BE2C (cell line): Measurements from ENCODE around the gene MSANTD3.

ENCODE experiments used
- DNase-seq: peaks from one replicate; pipeline ENCODE4 v3.0.0-alpha.2; 2020
- H3K27me3 ChIP-seq: fragments of 250-450 bp; sonication (Bioruptor Pico); 2 replicates; pipeline ENCODE4 v1.5.1; 2020; ENCODE audit warnings: mild to moderate bottlenecking
- H3K36me3 ChIP-seq: fragments of 250-450 bp; sonication (Bioruptor Pico); 2 replicates; pipeline ENCODE4 v1.5.1; 2020; ENCODE audit warnings: mild to moderate bottlenecking
- H3K4me1 ChIP-seq: fragments of 250-450 bp; sonication (Bioruptor Pico); 2 replicates; pipeline ENCODE4 v1.5.1; 2020
- H3K4me3 ChIP-seq: 2 replicates; pipeline ENCODE4 v1.5.1; 2011; ENCODE audit warnings: low read depth, low read length
- H3K9me3 ChIP-seq: fragments of 250-450 bp; sonication (Bioruptor Pico); 2 replicates; pipeline ENCODE4 v1.5.1; 2020
- TF ChIP-seq, protein P1 (sequence below): IDR thresholded peaks from 2 replicates; pipeline ENCODE4 v1.5.1; 2012; ENCODE audit warnings: mild to moderate bottlenecking, low read depth, low read length

The MSANTD3 gene

DNA sequence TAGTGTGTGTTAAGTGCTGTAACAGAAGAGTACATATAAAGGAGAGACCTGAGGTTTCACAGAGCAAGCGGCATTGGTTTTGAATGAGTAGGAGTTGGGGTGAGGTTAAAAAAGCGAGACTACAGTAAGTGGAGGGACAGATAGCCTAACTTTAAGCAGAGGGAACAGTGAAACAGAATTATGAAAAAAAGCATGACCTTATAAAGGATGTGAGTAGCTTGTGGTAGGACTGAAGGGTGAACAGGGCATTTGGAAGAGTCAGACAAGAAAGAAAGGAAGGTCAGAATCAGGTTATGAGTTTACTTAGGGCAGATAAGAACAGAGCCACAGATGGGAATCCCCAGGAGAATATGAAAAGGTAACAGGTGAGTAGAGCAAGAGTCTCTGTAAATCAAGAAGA, 22.5 kb downstream of the MSANTD3 start:
- TF ChIP-seq, protein P1, sequence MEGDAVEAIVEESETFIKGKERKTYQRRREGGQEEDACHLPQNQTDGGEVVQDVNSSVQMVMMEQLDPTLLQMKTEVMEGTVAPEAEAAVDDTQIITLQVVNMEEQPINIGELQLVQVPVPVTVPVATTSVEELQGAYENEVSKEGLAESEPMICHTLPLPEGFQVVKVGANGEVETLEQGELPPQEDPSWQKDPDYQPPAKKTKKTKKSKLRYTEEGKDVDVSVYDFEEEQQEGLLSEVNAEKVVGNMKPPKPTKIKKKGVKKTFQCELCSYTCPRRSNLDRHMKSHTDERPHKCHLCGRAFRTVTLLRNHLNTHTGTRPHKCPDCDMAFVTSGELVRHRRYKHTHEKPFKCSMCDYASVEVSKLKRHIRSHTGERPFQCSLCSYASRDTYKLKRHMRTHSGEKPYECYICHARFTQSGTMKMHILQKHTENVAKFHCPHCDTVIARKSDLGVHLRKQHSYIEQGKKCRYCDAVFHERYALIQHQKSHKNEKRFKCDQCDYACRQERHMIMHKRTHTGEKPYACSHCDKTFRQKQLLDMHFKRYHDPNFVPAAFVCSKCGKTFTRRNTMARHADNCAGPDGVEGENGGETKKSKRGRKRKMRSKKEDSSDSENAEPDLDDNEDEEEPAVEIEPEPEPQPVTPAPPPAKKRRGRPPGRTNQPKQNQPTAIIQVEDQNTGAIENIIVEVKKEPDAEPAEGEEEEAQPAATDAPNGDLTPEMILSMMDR: no peak
- no peaks in the 10 kb centered on the region for H3K4me1 ChIP-seq
- no peak overlapping the region for H3K4me3 ChIP-seq
- peaks cover 29% of the 10 kb centered on the region for H3K36me3 ChIP-seq
- no peaks in the 10 kb centered on the region for H3K27me3 ChIP-seq
- H3K9me3 ChIP-seq: no peaks in the 10 kb centered on the region
- no peak for DNase-seq

DNA sequence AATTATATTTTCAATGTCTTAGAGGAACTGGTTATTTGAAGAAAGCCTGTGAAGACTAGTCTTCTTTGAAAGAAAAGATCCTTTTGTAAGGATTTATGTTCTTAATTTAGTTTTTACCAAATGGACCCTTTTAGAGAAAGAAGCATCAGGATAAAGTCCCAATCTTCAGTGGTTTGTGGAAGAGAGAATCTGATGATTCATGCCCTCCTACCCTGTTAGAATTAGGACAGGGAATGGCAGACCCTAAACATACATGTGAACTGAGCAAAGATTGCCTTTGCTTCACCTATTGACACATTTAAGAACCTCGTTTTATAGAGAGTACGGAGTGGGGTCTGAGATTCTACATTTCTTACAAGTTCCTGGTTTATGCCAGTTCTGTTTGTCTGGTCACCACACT, 26.0 kb downstream of the MSANTD3 start:
- no peak overlapping the region for H3K4me3 ChIP-seq
- no peaks in the 10 kb centered on the region for H3K4me1 ChIP-seq
- peaks cover 23% of the 10 kb centered on the region for H3K36me3 ChIP-seq
- H3K9me3 ChIP-seq: no peaks in the 10 kb centered on the region
- no peak for DNase-seq
- TF ChIP-seq, protein P1: no peak
- H3K27me3 ChIP-seq: no peaks in the 10 kb centered on the region

DNA sequence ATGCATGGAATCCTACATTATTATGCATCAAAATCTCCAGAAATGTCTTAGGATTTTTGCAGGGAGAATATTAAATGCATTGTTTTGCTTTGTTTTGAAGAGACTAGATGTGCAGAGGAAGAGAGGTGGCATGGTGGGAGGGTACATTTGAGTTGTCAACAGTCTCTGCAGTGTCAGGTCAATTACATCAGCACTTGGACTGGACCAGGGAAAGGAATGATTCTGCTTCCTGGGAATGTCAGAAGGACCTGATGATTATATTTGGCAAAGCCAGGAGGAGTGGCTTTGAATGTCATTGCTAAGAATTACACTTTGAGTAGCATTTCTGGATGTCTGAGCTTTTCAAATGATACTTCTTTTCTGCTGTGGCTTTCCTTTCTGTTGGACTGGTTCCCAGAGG, 28.5 kb downstream of the MSANTD3 start:
- TF ChIP-seq, protein P1: no peak
- no peak for DNase-seq
- H3K27me3 ChIP-seq: no peaks in the 10 kb centered on the region

GRCh38 chr9:100457517-100457916, 30.6 kb downstream of the MSANTD3 start:
- Histone ChIP-seq H3K9me3 (no peaks in the 10 kb centered on the region), H3K4me1 (no peaks in the 10 kb centered on the region), H3K36me3 (peaks cover 14% of the 10 kb centered on the region), H3K4me3 (no peak overlapping the region), H3K27me3 (no peaks in the 10 kb centered on the region)
- TF ChIP-seq, protein P1: no peak
- DNase-seq: no peak

More for the DNA sequence above, 28.5 kb downstream of the MSANTD3 start:
- H3K36me3 ChIP-seq: peaks cover 19% of the 10 kb centered on the region
- H3K9me3 ChIP-seq: no peaks in the 10 kb centered on the region
- H3K4me1 ChIP-seq: no peaks in the 10 kb centered on the region
- H3K4me3 ChIP-seq: no peak overlapping the region

DNA sequence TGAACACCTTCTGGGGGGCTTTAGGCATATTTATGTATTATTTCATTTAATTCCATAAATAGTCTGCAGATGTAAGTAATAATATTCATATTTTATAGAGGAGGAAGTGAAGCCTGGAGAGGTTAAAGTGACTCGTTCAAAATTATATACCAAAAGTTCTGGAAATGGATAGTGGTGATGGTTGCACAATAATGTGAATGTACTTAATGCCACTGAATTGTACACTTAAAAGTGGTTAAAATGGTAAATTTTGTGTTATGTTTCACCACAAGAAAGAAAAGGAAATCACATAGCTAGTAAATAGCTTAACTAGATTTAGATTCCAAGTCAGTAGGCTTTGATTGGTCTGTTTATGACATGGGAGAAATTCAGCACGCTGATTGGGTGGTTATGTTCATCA, 33.0 kb downstream of the MSANTD3 start:
- no peak overlapping the region for H3K4me3 ChIP-seq
- no peaks in the 10 kb centered on the region for H3K9me3 ChIP-seq
- DNase-seq: no peak
- no peaks in the 10 kb centered on the region for H3K36me3 ChIP-seq
- H3K27me3 ChIP-seq: no peaks in the 10 kb centered on the region
- TF ChIP-seq, protein P1: no peak
- H3K4me1 ChIP-seq: no peaks in the 10 kb centered on the region

GRCh38 chr9:100465274-100465673, 38.3 kb downstream of the MSANTD3 start:
- H3K27me3 ChIP-seq: no peaks in the 10 kb centered on the region
- H3K9me3 ChIP-seq: no peaks in the 10 kb centered on the region
- no peaks in the 10 kb centered on the region for H3K36me3 ChIP-seq
- no peak for DNase-seq
- H3K4me3 ChIP-seq: no peak overlapping the region
- TF ChIP-seq, protein P1: no peak
- no peaks in the 10 kb centered on the region for H3K4me1 ChIP-seq
